OCI-LY3 (cell line): Measurements from ENCODE around the gene CEMIP2.

Source experiments
- H2AFZ ChIP-seq: fragments of 200-600, 300-600 bp; shearing (Covaris generic); 2 replicates; pipeline ENCODE4 v1.6.0; 2014; ENCODE audit warnings: antibody characterized with exemption, low read depth, low read length
- H3K27ac ChIP-seq: fragments of 200-600, 300-600 bp; sonication (generic); 2 replicates; pipeline ENCODE4 v1.5.1; 2014; ENCODE audit warnings: mild to moderate bottlenecking, low read length, moderate library complexity, mixed read lengths
- H3K27me3 ChIP-seq: fragments of 200-600, 300-600 bp; sonication (generic); 2 replicates; pipeline ENCODE4 v1.6.1; 2014; ENCODE audit warnings: low read depth, low read length, mixed read lengths
- H3K36me3 ChIP-seq: fragments of 200-600, 300-600 bp; sonication (generic); replicated peaks from 2 replicates; pipeline ENCODE3; 2014; ENCODE audit warnings: low read depth, low read length, mixed read lengths
- H3K4me1 ChIP-seq: fragments of 300-600, 200-600 bp; sonication (generic); 2 replicates; pipeline ENCODE4 v1.6.1; 2014; ENCODE audit warnings: low read length, mixed read lengths
- H3K4me2 ChIP-seq: fragments of 200-600, 300-600 bp; sonication (generic); 2 replicates; pipeline ENCODE4 v1.6.1; 2014; ENCODE audit warnings: low read length, mixed read lengths
- H3K4me3 ChIP-seq: fragments of 300-600, 200-600 bp; sonication (generic); 2 replicates; pipeline ENCODE4 v1.5.1; 2014; ENCODE audit warnings: antibody characterized with exemption, mild to moderate bottlenecking, low read length, moderate library complexity
- H3K79me2 ChIP-seq: fragments of 300-600, 200-600 bp; shearing (Covaris generic); 2 replicates; pipeline ENCODE4 v1.6.1; 2014; ENCODE audit warnings: mild to moderate bottlenecking, low read length, mixed read lengths
- H3K9ac ChIP-seq: fragments of 300-600, 200-600 bp; shearing (Covaris generic); 2 replicates; pipeline ENCODE4 v1.6.0; 2014; ENCODE audit warnings: mild to moderate bottlenecking, low read length, moderate library complexity
- H3K9me3 ChIP-seq: fragments of 200-600, 300-600 bp; shearing (Covaris generic); 2 replicates; pipeline ENCODE4 v1.6.1; 2014; ENCODE audit warnings: low read length, mixed read lengths; ENCODE audit not compliant: insufficient read depth
- H4K20me1 ChIP-seq: fragments of 200-600, 300-600 bp; sonication (generic); 2 replicates; pipeline ENCODE4 v1.6.1; 2016; ENCODE audit warnings: low read length, mixed read lengths; ENCODE audit not compliant: insufficient read depth
- EZH2phosphoT487 ChIP-seq: fragments of 200-600 bp; shearing (Covaris generic); IDR thresholded peaks from 2 replicates; pipeline ENCODE4 v1.6.1; 2018; ENCODE audit warnings: antibody characterized with exemption, mixed run types, low read depth
- TF ChIP-seq, protein P1 (sequence below): fragments of 200-600, 300-600 bp; sonication (generic); IDR thresholded peaks from 2 replicates; pipeline ENCODE4 v1.5.1; 2014; ENCODE audit warnings: antibody characterized with exemption, low read length, low read depth

Gene CEMIP2

DNA sequence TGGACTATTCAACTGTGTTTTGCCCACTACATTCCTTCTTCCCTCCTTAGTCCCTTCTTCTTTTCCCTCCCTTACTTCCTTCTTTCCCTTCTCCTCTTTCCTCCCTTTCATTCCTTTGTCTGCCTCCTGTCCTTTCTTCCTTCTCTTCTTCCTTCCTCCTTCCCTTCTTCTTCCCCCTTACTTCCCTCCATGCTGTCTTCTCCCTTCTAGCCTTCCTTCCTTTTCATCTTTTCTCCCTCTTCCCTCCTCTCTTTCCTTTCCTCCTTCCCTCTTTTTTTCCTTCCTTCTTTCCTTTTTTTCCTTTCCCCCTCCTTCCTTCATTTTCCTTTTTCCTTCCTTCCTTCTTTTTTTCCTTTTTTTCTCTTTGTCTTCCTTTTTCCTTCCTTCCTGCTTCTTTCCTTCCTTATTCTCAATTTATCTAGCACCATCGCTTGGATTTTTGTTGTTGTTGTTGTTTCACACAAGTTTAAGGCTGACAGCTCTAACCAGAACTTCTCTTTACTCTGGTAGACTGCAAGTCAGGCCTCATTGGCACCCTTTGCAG, 123.4 kb downstream of the CEMIP2 start:
- H3K79me2 ChIP-seq, result no peaks in the 10 kb centered on the region
- H3K9ac ChIP-seq, result no peak overlapping the region
- H3K36me3 ChIP-seq, result no peaks in the 10 kb centered on the region
- no peaks in the 10 kb centered on the region for H3K9me3 ChIP-seq
- no peak for TF ChIP-seq EZH2phosphoT487
- TF ChIP-seq, protein P1, sequence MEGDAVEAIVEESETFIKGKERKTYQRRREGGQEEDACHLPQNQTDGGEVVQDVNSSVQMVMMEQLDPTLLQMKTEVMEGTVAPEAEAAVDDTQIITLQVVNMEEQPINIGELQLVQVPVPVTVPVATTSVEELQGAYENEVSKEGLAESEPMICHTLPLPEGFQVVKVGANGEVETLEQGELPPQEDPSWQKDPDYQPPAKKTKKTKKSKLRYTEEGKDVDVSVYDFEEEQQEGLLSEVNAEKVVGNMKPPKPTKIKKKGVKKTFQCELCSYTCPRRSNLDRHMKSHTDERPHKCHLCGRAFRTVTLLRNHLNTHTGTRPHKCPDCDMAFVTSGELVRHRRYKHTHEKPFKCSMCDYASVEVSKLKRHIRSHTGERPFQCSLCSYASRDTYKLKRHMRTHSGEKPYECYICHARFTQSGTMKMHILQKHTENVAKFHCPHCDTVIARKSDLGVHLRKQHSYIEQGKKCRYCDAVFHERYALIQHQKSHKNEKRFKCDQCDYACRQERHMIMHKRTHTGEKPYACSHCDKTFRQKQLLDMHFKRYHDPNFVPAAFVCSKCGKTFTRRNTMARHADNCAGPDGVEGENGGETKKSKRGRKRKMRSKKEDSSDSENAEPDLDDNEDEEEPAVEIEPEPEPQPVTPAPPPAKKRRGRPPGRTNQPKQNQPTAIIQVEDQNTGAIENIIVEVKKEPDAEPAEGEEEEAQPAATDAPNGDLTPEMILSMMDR, result no peak
- 0 out of 2 replicates have a peak, but pooled peaks cover 4% of the 10 kb centered on the region for H3K27me3 ChIP-seq
- peaks cover 13% of the 10 kb centered on the region for H3K4me1 ChIP-seq
- no peak overlapping the region for H3K27ac ChIP-seq
- no peak overlapping the region for H3K4me3 ChIP-seq
- no peaks in the 10 kb centered on the region for H4K20me1 ChIP-seq
- no peak overlapping the region for H3K4me2 ChIP-seq
- H2AFZ ChIP-seq, result no peak overlapping the region

DNA sequence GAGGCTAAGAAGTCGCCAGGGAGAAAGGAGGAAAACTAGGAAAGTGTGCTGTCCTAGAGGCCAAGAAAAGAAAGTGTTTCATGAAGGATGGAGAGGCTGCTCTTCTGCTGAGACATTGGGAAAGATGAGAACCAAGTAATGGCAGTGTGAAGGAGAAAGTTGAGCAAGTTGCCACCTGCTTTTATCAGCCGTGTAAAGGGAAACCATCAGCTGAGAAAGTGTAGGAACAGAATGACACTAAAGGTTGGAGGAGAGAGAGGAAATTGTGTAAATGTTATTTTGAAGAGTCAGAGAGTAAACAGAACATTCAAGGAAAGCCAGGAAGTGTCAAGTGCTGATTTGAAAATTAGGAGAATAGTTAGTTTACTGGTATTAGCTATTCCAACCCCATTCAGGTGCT, 125.0 kb downstream of the CEMIP2 start:
- Histone ChIP-seq H3K9ac (no peak overlapping the region), H3K27me3 (0 out of 2 replicates have a peak, but pooled peaks cover 5% of the 10 kb centered on the region), H3K4me2 (no peak overlapping the region), H4K20me1 (no peaks in the 10 kb centered on the region), H3K27ac (no peak overlapping the region), H3K4me3 (no peak overlapping the region), H3K4me1 (peaks cover 13% of the 10 kb centered on the region), H2AFZ (no peak overlapping the region), H3K36me3 (no peaks in the 10 kb centered on the region), H3K9me3 (no peaks in the 10 kb centered on the region), H3K79me2 (no peaks in the 10 kb centered on the region)
- TF ChIP-seq, protein P1, result no peak

- H3K27me3 ChIP-seq, result 0 out of 2 replicates have a peak, but pooled peaks cover 3% of the 10 kb centered on the region
- H3K4me3 ChIP-seq, result no peak overlapping the region
- no peak overlapping the region for H3K27ac ChIP-seq
- no peaks in the 10 kb centered on the region for H3K79me2 ChIP-seq
- no peaks in the 10 kb centered on the region for H3K36me3 ChIP-seq
- H2AFZ ChIP-seq, result 0 out of 2 replicates have a peak overlapping the region, but pooled peaks have one; percentile 22
- H4K20me1 ChIP-seq, result no peaks in the 10 kb centered on the region
- H3K9ac ChIP-seq, result no peak overlapping the region
- TF ChIP-seq EZH2phosphoT487, result no peak
- TF ChIP-seq, protein P1, result no peak
- peak overlapping the region; percentile 32 for H3K4me2 ChIP-seq
- H3K9me3 ChIP-seq, result no peaks in the 10 kb centered on the region
- H3K4me1 ChIP-seq, result peaks cover 8% of the 10 kb centered on the region
Measured at GRCh38 chr9:71642056-71642455, 126.3 kb downstream of the CEMIP2 start.

DNA sequence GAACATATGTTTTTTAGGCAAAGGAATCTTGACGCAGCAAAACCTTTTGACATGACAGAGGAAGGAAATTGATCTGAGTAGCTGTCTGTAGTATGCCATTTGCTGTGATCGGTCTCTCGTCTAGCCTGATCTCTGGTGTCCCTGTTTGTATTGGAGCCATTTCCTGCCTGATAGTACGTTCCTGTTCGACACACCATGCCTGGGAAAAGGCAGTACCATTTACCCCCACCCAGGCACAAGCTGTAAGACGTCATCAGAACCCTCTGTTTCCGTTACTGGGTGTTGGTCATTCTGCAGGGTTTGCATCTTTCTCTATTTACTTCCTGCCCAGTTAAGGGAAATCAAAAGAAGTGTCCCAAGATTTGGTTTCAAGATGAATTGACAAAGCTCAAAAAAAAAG, 129.7 kb downstream of the CEMIP2 start:
- Histone ChIP-seq H3K4me2 (no peak overlapping the region), H3K4me1 (peaks cover 3% of the 10 kb centered on the region; the same call in 1 of the 2 replicates), H3K4me3 (no peak overlapping the region), H3K79me2 (no peaks in the 10 kb centered on the region), H3K36me3 (no peaks in the 10 kb centered on the region), H2AFZ (no peak overlapping the region), H4K20me1 (no peaks in the 10 kb centered on the region), H3K9me3 (no peaks in the 10 kb centered on the region), H3K27ac (no peak overlapping the region), H3K9ac (no peak overlapping the region), H3K27me3 (0 out of 2 replicates have a peak, but pooled peaks cover 3% of the 10 kb centered on the region)
- TF ChIP-seq, protein P1, result no peak
- TF ChIP-seq EZH2phosphoT487, result no peak
